T-helper 1 cell (primary cell): ENCODE results near the gene SSX2IP.
"Not testable (repeated sequence)": the region's sequence is repeated elsewhere in the genome, so short reads cannot be mapped to it uniquely, and the experiment has no call there.

ENCODE experiments used
- DNase-seq, 5 donors: peaks; one replicate each; pipeline ENCODE4 v3.0.0-alpha.2; 2012 to 2020
- total RNA-seq, 4 donors: gene quantifications; one replicate each; lab custom pipeline; 2026; lab: John Stamatoyannopoulos, UW

SSX2IP gene, protein sequence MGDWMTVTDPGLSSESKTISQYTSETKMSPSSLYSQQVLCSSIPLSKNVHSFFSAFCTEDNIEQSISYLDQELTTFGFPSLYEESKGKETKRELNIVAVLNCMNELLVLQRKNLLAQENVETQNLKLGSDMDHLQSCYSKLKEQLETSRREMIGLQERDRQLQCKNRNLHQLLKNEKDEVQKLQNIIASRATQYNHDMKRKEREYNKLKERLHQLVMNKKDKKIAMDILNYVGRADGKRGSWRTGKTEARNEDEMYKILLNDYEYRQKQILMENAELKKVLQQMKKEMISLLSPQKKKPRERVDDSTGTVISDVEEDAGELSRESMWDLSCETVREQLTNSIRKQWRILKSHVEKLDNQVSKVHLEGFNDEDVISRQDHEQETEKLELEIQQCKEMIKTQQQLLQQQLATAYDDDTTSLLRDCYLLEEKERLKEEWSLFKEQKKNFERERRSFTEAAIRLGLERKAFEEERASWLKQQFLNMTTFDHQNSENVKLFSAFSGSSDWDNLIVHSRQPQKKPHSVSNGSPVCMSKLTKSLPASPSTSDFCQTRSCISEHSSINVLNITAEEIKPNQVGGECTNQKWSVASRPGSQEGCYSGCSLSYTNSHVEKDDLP
- total RNA-seq, result 8.0 to 12.0 (median 10.5) reads per million in 4 donors

DNA sequence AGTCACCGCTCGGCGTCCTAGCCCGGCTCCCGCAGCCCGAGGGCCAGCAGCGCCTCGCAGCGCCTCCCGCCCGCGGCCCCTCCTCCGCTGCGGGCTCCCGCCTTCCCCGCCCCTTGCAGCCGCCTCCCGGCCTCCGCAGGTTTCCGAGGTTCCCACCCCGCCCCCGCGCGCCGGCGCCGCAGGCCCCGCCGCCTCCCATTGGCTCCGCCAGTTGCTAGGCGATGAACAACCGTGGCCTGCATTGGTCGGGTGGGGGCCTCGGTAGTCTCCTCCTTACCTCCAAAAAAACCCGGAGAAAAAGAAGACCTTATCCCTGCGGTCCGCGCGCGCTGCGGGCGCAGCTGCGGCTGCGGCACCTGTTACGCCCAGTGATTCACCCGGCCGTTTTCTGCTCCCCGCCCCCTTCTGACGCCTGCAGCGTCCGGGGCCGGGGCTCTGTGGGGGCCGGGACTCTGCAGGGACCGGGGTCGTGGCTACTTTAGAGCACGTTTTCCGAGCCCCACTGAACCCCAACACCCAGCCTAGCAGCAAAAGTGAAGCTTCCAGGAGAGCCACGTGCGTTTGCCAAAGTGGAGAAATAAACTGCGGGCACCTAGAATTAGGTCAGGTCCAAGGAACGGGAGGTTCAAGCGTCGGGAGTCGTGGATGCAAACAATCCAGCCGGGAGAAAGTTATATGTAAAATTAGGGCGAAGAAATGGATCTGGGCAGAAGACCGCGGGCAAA is at the start of gene SSX2IP:
Gene SSX2IP, minus strand, starts transcription at position 65 of the 725 bp plus-strand sequence. CDS start 19,242 bp downstream, outside the sequence.
- DNase-seq, result peak; percentile 97 to 100 (median 98)

DNA sequence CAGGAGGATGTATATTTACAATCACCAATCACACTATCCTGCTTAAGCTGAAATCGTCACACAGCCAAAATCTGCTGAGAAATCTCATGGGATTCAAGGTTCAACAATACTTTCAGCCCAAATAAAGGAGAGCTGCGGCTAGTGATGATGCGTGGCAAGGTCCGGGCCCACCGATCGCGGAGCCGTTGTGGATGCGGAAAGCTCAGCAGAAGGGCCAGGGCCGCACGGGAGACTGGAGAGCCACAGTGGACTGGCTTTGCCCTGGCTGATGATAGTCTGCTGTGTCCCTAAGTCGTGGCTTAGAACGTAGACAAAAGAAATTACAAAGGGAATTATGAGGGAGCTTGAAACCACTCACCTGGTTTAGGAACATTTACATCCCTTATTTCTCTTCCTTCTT is 48.0 kb upstream of the SSX2IP start:
- no peak for DNase-seq

DNA sequence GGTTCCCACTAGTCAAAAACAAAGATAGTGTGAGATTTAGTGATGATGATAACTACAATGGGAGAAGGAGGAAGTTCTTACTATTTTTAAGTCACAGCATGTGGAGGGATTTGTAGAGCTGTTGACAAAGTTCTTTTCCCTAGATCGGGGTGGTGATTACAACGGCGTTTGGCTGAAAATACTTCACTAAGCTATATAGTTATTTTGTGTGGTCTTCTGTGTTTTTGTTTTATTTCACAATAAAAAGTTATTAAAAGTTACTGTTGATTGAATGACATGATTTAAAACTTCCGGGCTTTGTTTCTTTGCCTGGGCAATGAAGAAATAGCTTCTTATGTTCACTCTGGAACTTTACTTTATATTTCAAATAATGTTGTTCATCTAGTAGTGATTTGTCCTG is 47.3 kb upstream of the SSX2IP start:
- no peak for DNase-seq

DNA sequence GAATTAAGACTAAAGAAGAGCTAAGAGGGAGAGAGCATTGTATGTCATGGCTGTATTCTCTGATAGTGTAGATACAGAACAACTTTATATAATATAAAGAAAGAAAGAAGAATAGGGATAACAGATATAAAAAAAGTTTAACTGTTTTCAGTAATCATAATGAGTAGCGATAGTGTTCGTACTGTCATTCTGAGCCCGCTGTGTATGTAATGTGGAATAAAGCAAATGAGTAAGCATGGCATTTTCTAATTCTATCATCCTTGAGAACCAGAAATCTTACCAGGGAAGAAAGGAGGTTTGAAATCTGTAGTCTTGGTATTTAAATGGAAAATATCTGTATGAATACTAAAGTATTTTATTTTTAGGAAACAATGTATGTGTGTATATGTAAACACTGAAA is 46.7 kb upstream of the SSX2IP start:
- no peak for DNase-seq

DNA sequence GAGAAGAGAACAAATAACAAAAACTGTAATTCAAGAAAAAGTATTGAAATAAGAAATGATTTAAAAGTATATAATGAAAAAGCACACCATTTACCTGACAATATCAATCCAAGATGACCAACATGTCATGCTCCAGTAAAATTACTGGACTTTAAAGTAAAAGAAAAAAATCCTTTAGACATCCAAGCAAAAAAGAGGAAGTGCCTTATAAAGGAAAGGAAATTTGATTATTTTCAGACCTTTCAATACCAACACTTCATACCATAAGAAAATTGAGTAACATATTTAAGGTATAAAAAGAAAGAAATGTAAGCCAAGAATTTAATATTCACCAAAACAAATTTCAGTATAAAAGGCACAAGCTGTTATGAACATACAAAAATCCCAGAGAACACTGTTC is 46.2 kb upstream of the SSX2IP start:
- no peak for DNase-seq

DNA sequence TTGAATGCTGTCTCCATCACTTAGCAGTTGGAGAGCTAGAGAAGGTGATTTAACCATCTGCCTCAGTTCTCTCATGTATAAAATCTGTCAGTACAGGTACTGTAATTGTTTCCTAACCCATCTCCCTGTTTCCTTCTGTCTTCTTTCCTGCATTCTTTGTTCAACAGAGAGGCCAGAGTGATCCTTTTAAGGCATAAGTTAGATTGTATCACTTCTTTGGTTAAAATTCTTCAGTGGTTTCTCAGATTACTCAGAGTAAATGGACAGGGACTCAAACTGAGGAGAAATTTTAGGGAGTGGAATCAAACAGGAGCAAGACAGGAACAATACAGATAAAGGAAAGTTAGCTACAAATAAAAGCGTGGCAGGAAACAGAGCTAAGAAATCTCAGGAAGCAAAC is 45.2 kb upstream of the SSX2IP start:
- DNase-seq, result no peak

DNA sequence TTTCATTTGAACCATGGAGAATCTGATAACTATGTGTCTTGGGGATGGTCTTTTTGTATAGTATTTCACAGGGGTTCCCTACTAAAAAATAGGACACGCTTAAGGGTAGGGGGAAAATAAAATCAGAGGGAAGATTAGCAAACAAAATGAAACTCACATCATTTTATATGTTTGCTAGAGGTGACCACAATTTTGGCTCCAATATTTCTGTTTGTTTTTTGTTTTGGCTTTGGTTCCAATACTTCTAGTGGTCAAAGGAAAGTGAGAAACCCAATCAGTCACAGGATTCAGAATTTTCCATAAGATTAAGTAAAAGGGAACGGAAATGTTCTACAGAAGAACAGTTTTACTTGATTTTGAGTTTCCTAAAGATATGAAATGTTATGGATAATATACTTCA is 42.3 kb upstream of the SSX2IP start:
- DNase-seq, result no peak

DNA sequence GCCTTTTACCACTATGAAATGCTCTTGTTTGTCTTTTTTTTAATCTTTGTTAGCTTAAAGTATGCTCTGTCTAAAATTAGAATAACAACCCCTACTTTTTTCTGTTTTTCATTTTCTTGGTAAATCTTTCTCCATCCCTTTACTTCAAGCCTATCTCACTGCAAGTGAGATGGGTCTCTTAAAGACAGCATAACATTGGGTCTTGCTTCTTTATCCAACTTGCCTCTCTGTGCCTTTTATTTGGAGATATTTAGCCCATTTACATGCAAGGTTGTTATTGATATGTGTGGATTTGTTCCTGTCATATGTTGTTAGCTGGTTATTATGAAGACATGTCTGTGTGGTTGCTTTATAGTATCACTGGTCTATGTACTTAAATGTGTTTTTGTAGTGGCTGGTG is 41.3 kb upstream of the SSX2IP start:
- no peak for DNase-seq

DNA sequence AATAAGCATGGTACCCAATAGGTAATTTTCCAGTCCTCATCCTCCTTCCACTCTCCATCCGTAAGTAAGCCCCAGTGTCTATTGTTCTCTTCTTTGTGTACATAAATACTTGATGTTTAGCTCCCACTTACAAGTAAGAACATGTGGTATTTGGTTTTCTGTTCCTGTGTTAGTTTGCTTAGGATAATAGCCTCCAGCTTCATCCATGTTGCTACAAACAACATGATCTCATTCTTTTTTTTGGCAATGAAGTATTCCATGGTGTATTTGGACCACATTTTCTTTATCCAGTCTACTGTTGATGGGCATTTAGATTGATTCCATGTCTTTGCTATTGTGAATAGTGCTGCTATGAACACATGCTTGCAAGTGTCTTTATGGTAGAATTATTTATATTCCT is 37.5 kb upstream of the SSX2IP start:
- DNase-seq, result not testable (repeated sequence)

DNA sequence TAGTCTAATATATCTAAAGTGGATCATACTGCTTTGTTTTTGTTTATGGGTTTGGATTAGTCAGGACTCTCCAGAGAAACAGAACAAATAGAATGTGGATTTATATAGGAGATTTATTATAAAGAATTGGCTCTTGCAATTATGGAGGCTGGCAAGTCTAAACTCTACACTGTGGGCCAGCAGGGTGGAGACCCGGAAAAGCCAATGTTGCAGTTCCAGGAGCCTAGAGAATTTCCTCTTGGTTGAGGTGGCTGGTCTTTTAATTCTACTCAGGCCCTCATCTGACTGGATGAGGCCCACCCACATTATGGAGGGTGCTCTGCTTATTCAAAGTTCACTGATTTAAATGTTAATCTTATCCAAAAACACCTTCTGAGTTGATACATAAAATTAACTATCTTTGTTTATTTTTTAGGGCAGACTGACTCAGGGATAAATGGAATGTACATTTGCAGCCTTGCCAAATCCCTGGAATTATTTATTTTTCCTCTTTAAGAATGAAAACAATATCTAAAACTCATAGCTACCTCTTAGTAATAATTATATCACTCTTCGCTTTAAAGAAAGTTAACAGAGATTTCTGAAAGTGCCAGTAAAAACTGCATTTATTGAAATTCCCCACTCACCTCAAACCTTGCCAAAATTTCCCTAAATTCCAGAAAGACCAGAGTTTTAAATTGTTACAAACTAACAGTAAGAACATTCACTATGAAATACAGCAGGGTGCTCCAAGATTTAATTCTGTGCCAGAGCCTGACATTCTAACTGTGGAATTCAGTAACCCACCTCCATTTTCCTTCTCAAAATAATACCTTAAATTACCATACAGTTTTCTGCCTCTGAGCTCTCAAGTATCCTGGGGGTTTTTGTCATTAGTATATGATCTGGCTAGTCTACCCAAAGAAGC is 36.6 kb upstream of the SSX2IP start:
- no peak for DNase-seq

DNA sequence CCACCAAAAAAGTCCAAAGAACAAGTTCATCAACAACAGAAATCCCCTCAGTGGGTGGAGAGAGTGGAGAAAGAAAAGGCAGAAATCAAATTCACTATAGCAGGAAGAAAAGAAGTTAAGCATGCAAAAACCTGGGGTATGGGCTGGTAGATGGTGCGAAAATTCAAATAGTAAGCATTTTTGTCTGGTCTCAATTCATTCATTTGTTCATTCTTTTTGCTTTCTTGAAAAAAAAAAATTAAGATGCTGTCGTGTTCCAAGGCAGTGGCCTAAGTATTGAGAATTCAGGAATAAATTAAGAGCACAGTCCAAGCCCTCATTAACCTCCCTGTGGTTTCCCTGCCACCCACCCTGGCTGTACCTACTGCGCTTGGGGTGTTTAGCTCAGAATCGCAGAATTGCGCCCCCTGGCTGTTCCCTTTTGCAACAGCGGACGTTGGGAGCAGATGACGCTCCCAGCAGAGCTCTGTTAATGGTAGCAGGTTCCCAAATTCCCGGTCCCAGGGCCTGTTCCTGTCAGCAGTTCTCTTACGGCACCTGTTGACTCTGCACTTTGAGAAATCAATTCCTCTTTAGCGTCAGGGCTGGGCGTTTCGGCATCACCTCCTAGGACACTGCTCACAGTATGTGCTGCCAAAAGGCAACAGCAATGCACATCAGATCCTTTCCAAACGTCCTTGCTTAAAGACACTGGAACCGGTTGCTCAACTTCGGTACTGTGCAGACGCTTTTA is 34.0 kb upstream of the SSX2IP start:
- DNase-seq, result peak; percentile 10 to 42 (median 30)

DNA sequence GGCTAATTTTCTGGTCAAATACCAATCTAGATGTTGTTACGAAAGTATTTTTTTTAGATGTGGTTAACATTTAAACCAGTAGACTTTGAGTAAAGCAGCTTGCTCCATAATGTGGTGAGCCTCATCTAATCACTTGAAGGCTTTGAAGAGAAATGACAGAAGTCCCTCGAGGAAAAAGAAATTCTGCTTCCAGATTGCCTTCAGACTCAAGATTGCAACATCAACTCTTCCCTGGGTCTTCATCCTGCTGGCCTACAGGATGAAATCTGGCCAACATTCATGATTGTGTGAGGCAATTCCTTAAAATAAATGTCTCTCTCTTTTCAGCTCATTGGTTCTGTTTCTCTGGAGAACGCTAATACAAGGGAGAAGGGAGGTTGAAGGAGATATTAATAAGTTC is 32.5 kb upstream of the SSX2IP start:
- DNase-seq, result no peak

DNA sequence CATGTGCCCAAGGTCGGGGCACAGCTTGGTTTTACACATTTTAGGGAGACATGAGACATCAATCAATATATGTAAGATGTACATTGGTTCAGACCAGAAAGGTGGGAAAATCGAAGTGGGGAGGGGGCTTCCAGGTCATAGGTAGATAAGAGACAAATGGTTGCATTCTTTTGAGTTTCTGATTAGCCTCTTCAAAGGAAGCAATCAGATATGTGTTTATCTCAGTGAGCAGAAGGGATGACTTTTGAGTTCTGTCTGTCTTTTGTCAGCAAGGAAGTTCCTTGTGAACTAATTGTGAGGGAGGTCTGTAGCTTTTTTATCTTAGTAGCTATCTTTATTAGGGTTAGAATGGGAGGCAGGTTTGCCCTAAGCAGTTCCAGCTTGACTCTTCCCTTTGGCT is 31.6 kb upstream of the SSX2IP start:
- not testable (repeated sequence) for DNase-seq

DNA sequence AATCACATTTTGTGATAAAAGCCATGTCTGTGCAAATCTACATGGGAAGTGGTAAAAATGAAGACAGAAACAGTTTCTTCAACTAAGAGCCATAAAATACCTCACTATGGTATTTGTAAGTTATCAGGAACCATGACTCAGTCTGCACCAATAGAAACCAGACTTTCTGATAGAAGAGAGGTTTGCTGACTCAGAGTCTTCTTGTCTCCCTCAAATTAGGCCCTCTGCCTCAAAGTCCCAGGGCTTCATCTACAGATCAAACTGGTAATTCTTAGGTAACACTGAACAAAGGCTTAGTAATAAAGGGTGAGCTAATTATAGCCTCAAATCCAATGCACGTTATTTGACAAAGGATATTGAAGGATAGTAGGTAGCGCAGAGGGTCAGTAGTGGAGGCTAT is 30.9 kb upstream of the SSX2IP start:
- DNase-seq, result no peak

DNA sequence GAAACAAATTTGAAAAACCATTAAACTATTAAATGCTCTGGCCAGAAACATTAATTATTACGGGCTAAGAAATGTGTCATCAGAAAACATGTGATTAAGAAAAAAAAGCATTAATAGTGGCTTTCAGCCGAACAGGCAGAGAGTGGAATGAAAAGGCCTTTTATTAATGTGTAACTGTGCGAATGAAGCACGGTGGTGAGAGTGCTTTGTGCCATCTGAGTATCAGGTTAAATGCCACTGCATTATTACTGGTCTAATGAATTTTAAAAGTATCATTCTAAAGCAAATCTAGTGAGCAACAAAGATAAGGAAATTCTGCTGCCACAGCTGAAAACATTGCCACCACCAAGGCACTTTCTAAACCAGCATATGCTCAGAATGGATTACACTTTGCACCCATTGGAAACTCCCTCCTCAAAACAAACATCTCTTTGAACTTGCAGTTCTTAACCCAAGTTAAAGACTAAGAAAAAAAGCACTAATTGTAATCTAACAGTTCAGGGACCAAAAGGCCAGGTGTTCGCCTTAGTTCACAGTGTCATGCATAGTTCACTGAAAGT is 30.0 kb upstream of the SSX2IP start:
- no peak for DNase-seq

DNA sequence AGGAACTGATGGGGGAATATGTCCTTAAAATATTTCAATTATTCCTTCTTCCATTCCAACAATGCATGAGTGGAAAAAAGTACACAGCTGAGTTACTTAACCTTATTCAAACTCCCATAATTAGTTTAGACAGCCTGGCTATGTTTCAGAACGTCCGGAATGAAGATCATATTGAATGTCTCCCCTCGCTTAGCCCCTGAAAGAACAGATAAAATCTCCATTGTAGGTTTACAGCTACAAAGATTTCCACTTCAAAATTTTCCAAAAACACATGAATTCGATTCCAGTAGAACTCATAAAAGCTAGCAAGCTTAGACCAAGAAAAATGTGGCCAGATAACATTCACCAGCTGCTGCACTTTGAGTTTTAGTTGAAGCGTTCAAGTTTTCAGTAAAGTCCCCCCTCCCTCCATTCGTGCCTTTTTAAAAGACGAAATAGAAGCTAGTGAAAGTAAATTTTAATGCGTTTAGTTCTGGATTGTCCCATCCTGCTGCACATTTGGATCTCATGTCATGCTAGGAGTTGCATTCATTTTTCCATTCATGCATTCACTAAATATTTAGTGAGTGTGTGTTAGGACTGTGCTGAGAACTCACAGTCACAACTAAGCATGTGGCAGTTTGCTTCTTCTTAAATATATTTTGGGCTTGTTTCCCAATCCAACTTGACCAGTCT is 29.4 kb upstream of the SSX2IP start:
- no peak for DNase-seq

DNA sequence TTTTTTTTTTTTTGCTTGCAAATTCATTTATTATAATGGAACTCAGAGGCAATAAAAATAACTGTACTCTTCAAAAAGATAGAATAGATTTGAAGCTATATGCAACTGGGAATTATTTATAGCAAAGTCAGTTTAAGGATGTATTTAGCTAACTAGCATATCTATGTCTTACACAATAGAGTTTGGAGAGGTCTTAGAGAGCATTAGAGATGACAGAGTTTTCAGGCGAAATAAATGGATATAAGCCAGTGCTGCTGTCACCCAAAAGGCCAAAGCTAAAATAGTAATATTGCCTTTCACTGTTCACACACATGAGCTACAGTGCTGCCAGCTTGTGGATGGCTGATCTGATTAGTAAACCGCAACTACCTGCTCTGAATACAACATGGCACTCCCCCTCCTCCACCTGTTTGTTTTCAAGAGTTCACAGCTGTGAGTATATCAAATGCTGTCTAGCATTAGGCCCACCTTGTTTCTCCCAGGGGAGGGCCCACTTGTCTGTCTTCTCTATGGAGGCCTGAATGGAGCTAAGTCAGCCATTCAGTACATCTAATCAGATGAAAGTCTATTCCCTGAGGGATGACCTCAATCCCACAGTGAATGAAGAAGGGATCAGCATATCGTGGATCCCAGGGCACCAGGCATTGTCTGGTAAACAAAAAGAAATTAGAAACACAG is 25.2 kb upstream of the SSX2IP start:
- DNase-seq, result no peak

DNA sequence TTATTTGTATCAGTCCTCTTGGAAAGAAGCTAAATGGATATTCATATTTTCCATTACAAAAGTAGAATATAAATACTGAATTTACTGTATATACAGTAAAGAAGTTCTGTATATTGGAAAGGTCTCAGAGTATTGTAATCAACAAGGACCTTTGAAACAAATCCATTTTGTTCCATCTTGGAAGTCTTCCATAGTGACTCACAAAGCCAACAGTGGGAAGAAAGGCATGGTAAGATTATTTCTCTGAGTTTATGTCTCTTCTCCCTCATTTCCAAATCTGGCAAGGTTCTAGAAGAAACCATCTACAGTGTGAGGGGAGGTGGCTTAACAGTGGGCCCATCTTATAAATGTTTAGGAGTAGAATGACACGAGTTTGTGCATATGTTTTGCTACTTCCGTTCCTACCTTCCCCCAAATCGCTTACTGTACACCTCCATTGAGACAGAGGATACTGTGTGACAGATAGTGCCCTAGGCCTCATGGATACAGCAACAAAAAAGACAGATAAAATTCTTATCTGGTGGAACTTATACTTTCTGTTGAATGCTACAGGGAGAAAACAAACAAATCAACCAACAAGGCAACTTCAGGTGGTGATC is 22.1 kb upstream of the SSX2IP start:
- no peak for DNase-seq

DNA sequence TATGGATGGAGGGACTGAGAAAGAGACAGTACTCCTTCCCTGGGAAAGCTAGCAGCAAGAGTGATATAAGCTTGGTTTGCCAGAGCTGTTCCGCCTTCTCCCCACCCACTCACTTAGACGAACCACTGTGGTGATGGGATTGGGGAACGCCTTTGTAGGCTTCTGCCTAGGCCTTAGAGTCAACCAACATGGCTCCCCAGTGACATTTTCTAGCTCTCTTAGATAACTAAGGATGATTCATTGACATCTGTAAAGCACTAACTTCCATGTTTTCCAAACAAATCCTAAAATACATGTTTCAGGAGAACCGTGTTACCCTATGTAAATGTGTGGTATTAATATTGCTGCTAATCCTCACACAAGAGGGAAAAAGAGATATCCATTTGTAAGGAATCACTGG is 21.6 kb upstream of the SSX2IP start:
- DNase-seq, result no peak

DNA sequence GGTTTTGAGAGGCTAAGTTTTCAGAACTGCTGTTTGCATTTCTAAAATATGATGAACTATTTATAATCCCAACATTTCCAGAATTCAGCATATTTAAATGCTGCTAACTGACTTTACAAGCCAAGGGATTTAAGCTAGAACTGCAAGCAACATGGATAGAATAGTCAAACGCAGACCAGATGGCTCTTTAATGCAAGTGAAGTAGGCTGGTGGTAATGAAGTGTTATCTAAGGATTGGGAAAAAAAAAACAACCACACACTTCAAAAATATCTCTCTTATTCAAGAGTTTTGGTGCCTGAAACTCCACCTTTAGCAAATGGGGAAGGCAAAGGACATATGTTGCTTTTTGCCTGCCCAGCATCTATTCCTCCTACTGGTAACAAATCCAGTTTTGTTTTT is 20.9 kb upstream of the SSX2IP start:
- DNase-seq, result no peak
